K562 (cell line): ENCODE measurements around the gene ERMARD. TPM values are rescaled to one million over a fixed set of nuclear protein-coding genes. Genes with fewer than 3 reads are reported as not detected.
A peak's percentile ranks its signal among the peaks of the same experiment; 100 is the strongest.

Source experiments
- ATF1 ChIP-seq, 2 experiments: fragments of 450-650 bp in 1 of 2; IDR thresholded peaks; 2 replicates each; pipeline ENCODE4 v1.6.1; 2016; ENCODE audit warnings: missing compliant biosample characterization in 1 of 2, missing genetic modification characterization in 1 of 2
- CTCF ChIP-seq, 3 experiments: IDR thresholded peaks in 2 of 3; conservative IDR thresholded peaks in 1 of 3; 2 replicates each; pipeline ENCODE4 v1.5.1; 2011 to 2012; ENCODE audit warnings: low read length in 3 of 3, mild to moderate bottlenecking in 3 of 3, control low read depth in 2 of 3, improper control_type of control experiment in 1 of 3, inconsistent platforms in 1 of 3, low read depth in 1 of 3, mixed read lengths in 1 of 3, moderate library complexity in 1 of 3; ENCODE audit not compliant: insufficient read depth in 2 of 3
- FOXM1 ChIP-seq, 2 experiments: fragments of 450-650 bp in 1 of 2; sonication (generic) in 1 of 2; formaldehyde crosslinking in 1 of 2; IDR thresholded peaks; 2 replicates each; pipeline versions ENCODE4 v1.6.1 to v1.9.0; 2017 to 2022; ENCODE audit warnings: low read depth in 2 of 2, mild to moderate bottlenecking in 2 of 2, missing genetic modification reagents in 1 of 2, moderate library complexity in 1 of 2
- GTF2E2 ChIP-seq: fragments of 200-800 bp; sonication (Bioruptor generic); IDR thresholded peaks from 2 replicates; pipeline ENCODE4 v1.6.1; 2016; ENCODE audit warnings: missing genetic modification characterization, missing compliant biosample characterization
- HINFP ChIP-seq: fragments of 450-650 bp; conservative IDR thresholded peaks from 2 replicates; pipeline ENCODE4 v1.6.1; 2016; ENCODE audit warnings: missing genetic modification characterization, low read depth, mild to moderate bottlenecking, control low read depth, missing compliant biosample characterization
- POLR2A ChIP-seq: fragments of 450-650 bp; conservative IDR thresholded peaks from 2 replicates; pipeline ENCODE4 v1.6.1; 2016
- PPARD ChIP-seq: fragments of 250-450 bp; sonication (Bioruptor Pico); IDR thresholded peaks from 2 replicates; pipeline ENCODE4 v1.8.0; 2022; ENCODE audit warnings: inconsistent platforms, mild to moderate bottlenecking, moderate library complexity
- SIN3A ChIP-seq, 2 experiments: fragments of 150-350 bp in 1 of 2; IDR thresholded peaks; 2 replicates each; pipeline ENCODE4 v1.6.1; 2011 to 2016; ENCODE audit warnings: borderline replicate concordance in 2 of 2, low read depth in 2 of 2, low read length in 2 of 2, mild to moderate bottlenecking in 2 of 2, moderate library complexity in 2 of 2; ENCODE audit not compliant: control insufficient read depth in 1 of 2
- STAT5A ChIP-seq: IDR thresholded peaks from 2 replicates; pipeline ENCODE4 v1.6.1; 2012; ENCODE audit warnings: low read length, inconsistent platforms, borderline replicate concordance
- THRB ChIP-seq: fragments of 450-650 bp; formaldehyde crosslinking; conservative IDR thresholded peaks from 2 replicates; pipeline ENCODE4 v1.4.0; 2022; ENCODE audit warnings: mild to moderate bottlenecking, missing genetic modification characterization
- ZBTB1 ChIP-seq: sonication (generic); formaldehyde crosslinking; IDR thresholded peaks from 2 replicates; pipeline ENCODE4 v1.8.1; 2023; ENCODE audit warnings: missing genetic modification reagents, low read depth, mild to moderate bottlenecking, borderline replicate concordance
- ZBTB12 ChIP-seq: fragments of 250-450 bp; sonication (Bioruptor Pico); IDR thresholded peaks from 2 replicates; pipeline ENCODE4 v1.4.0; 2020
- polyA plus RNA-seq, 8 experiments: library from polyadenylated mRNA; depleted of rRNA in 4 of 8; stranded (reverse) in 5 of 8; unstranded in 3 of 8; fragments of >200 nt; fragmentation: Nextera tagmentation in 2 of 8; fragmentation: Illumina TruSeq in 1 of 8; extraction: Ambion mirVana in 2 of 8; extraction: Trizol in 1 of 8; gene quantifications; 2 replicates each; pipeline versions ENCODE4 v1.2.1 to v1.2.3, GENCODE V29; 2011 to 2014; ENCODE audit warnings: inconsistent platforms in 1 of 8, missing spikeins in 1 of 8
- total RNA-seq, 7 experiments: library from RNA; depleted of rRNA in 6 of 7; stranded (reverse); fragments of >200 nt in 6 of 7; fragmentation: Illumina TruSeq in 2 of 7; extraction: Trizol in 2 of 7; gene quantifications; 2 replicates each; pipeline versions ENCODE4 v1.2.1 to v1.2.3, GENCODE V29; 2011 to 2021; ENCODE audit warnings: low replicate concordance in 1 of 7
- TF ChIP-seq, protein P1 (sequence below), 2 experiments: fragments of 250-450 bp in 1 of 2; fragments of 450-650 bp in 1 of 2; sonication (Bioruptor Pico) in 1 of 2; IDR thresholded peaks; 2 replicates each; pipeline versions ENCODE4 v1.6.1 to v1.8.0; 2016 to 2021; ENCODE audit warnings: mild to moderate bottlenecking in 2 of 2, moderate library complexity in 2 of 2, missing compliant biosample characterization in 1 of 2, missing genetic modification characterization in 1 of 2
- TF ChIP-seq, protein P2 (sequence below): fragments of 250-450 bp; sonication (Bioruptor Pico); IDR thresholded peaks from 2 replicates; pipeline ENCODE4 v1.5.0; 2021
- TF ChIP-seq, protein P3 (sequence below): sonication (generic); formaldehyde crosslinking; IDR thresholded peaks from 2 replicates; pipeline ENCODE4 v1.8.0; 2022; ENCODE audit warnings: missing genetic modification reagents, mild to moderate bottlenecking, moderate library complexity, borderline replicate concordance

The ERMARD gene
- total and polyA plus RNA-seq, 9 of the 15 experiments (the other 6 are each of a cell fraction or from before 2014, with no cell fraction given): 14.5 to 68.6 (median 27.7) TPM

GRCh38 chr6:169725125-169726048, 26.0 kb upstream of the ERMARD start (continued):
- TF ChIP-seq, protein P1, sequence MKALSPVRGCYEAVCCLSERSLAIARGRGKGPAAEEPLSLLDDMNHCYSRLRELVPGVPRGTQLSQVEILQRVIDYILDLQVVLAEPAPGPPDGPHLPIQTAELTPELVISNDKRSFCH (CRISPR knock-in tag; IDR thresholded peaks at IDR 0.05): no peak
- TF ChIP-seq, protein P1 (tag; IDR thresholded peaks at IDR 0.05): 0 out of 2 replicates have a peak, but pooled peaks have one; percentile 81
- TF ChIP-seq POLR2A (peak; percentile 71), ATF1 (CRISPR knock-in tag; IDR thresholded peaks at IDR 0.05) (no peak), ATF1 (tag; IDR thresholded peaks at IDR 0.05) (peak; percentile 89), THRB (CRISPR knock-in tag) (no peak), CTCF (IDR thresholded peaks at IDR 0.05 in 2 of 3, conservative IDR thresholded peaks at IDR 0.05 in 1 of 3; ENCODE audit: insufficient read depth in 2 of 3, low read depth in 1 of 3, low read length in 3 of 3) (no peak), SIN3A (IDR thresholded peaks at IDR 0.05; ENCODE audit: borderline replicate concordance in 2 of 2, control insufficient read depth in 1 of 2, low read depth in 2 of 2, low read length in 2 of 2) (no peak), GTF2E2 (tag) (no peak), PPARD (CRISPR knock-in tag) (no peak), HINFP (no peak), FOXM1 (IDR thresholded peaks at IDR 0.05; ENCODE audit: low read depth) (no peak), FOXM1 (CRISPR knock-in tag; IDR thresholded peaks at IDR 0.05; ENCODE audit: low read depth) (no peak), STAT5A (no peak), ZBTB12 (0 out of 2 replicates have a peak, but pooled peaks have one; percentile 51), ZBTB1 (CRISPR knock-in tag) (no peak)
- TF ChIP-seq, protein P2, sequence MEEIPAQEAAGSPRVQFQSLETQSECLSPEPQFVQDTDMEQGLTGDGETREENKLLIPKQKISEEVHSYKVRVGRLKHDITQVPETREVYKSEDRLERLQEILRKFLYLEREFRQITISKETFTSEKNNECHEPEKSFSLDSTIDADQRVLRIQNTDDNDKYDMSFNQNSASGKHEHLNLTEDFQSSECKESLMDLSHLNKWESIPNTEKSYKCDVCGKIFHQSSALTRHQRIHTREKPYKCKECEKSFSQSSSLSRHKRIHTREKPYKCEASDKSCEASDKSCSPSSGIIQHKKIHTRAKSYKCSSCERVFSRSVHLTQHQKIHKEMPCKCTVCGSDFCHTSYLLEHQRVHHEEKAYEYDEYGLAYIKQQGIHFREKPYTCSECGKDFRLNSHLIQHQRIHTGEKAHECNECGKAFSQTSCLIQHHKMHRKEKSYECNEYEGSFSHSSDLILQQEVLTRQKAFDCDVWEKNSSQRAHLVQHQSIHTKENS (CRISPR knock-in tag): no peak
- TF ChIP-seq, protein P3, sequence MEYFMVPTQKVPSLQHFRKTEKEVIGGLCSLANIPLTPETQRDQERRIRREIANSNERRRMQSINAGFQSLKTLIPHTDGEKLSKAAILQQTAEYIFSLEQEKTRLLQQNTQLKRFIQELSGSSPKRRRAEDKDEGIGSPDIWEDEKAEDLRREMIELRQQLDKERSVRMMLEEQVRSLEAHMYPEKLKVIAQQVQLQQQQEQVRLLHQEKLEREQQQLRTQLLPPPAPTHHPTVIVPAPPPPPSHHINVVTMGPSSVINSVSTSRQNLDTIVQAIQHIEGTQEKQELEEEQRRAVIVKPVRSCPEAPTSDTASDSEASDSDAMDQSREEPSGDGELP (CRISPR knock-in tag): no peak
